Activated T-cell treated with anti-CD3 and anti-CD28 coated beads, Interleukin-2, amount 50 U/mL, for 24 hours (primary cell): Measurements from ENCODE around the gene NANOG.
"Not testable (repeated sequence)": the region's sequence is repeated elsewhere in the genome, so short reads cannot be mapped to it uniquely, and the experiment has no call there.

Experiments used
- DNase-seq: peaks from one replicate; pipeline ENCODE4 v3.0.0-alpha.2; 2020
- H3K27ac Mint-ChIP-seq: 2 replicates; pipeline ENCODE4 v1.8.0; 2020; ENCODE audit warnings: mild to moderate bottlenecking, mixed read lengths
- H3K27me3 Mint-ChIP-seq: 2 replicates; pipeline ENCODE4 v1.8.0; 2020; ENCODE audit warnings: mixed read lengths
- H3K36me3 Mint-ChIP-seq: 2 replicates; pipeline ENCODE4 v1.8.0; 2020; ENCODE audit warnings: low read depth, mixed read lengths
- H3K4me1 Mint-ChIP-seq: 2 replicates; pipeline ENCODE4 v1.8.0; 2020; ENCODE audit warnings: low read depth, mixed read lengths
- H3K4me3 Mint-ChIP-seq: 2 replicates; pipeline ENCODE4 v1.8.0; 2020; ENCODE audit warnings: mild to moderate bottlenecking, moderate library complexity, mixed read lengths
- H3K9me3 Mint-ChIP-seq: 2 replicates; pipeline ENCODE4 v1.8.0; 2020; ENCODE audit warnings: mixed read lengths

The NANOG gene

GRCh38 chr12:7788884-7789528, at the start of gene NANOG:
NANOG (plus strand) TSS chr12:7789402; CDS start chr12:7789615, 213 bp downstream.
- DNase-seq, H3K4me1 Mint-ChIP-seq, H3K9me3 Mint-ChIP-seq, H3K36me3 Mint-ChIP-seq, H3K4me3 Mint-ChIP-seq, H3K27ac Mint-ChIP-seq: not testable (repeated sequence)
- peaks cover 21% of the 10 kb centered on the region for H3K27me3 Mint-ChIP-seq

- Mint-ChIP-seq H3K9me3 (no peaks in the 10 kb centered on the region), H3K27ac (no peak within 1 kb of the TSS), H3K4me1 (no peaks in the 10 kb centered on the region), H3K4me3 (no peak within 1 kb of the TSS), H3K27me3 (no peaks in the 10 kb centered on the region), H3K36me3 (no peaks in the 10 kb centered on the region)
- DNase-seq, result no peak
Observed at GRCh38 chr12:7747246-7747645, 42.0 kb upstream of the NANOG start, which contains the start of gene CLEC4C. CLEC4C (minus strand) TSS chr12:7747375; CDS start chr12:7747348, 27 bp downstream.

GRCh38 chr12:7748852-7749251, 40.4 kb upstream of the NANOG start:
- Mint-ChIP-seq H3K4me1 (peaks cover 2% of the 10 kb centered on the region), H3K4me3 (no peak overlapping the region), H3K27ac (no peak overlapping the region), H3K27me3 (no peaks in the 10 kb centered on the region), H3K9me3 (no peaks in the 10 kb centered on the region), H3K36me3 (no peaks in the 10 kb centered on the region)
- no peak for DNase-seq

- Mint-ChIP-seq H3K36me3 (no peaks in the 10 kb centered on the region), H3K4me1 (peaks cover 2% of the 10 kb centered on the region), H3K9me3 (no peaks in the 10 kb centered on the region), H3K27me3 (no peaks in the 10 kb centered on the region), H3K27ac (no peak overlapping the region), H3K4me3 (no peak overlapping the region)
- DNase-seq, result no peak
Observed at GRCh38 chr12:7749442-7749841, 39.8 kb upstream of the NANOG start.

GRCh38 chr12:7750350-7750749, 38.9 kb upstream of the NANOG start:
- Mint-ChIP-seq H3K36me3 (no peaks in the 10 kb centered on the region), H3K27ac (no peak overlapping the region), H3K4me1 (peaks cover 2% of the 10 kb centered on the region), H3K9me3 (no peaks in the 10 kb centered on the region), H3K4me3 (no peak overlapping the region), H3K27me3 (no peaks in the 10 kb centered on the region)
- DNase-seq, result no peak

- H3K27me3 Mint-ChIP-seq, result no peaks in the 10 kb centered on the region
- H3K36me3 Mint-ChIP-seq, result no peaks in the 10 kb centered on the region
- peaks cover 5% of the 10 kb centered on the region for H3K4me1 Mint-ChIP-seq
- no peak for DNase-seq
- H3K4me3 Mint-ChIP-seq, result no peak overlapping the region
- no peak overlapping the region for H3K27ac Mint-ChIP-seq
- H3K9me3 Mint-ChIP-seq, result no peaks in the 10 kb centered on the region
Observed at GRCh38 chr12:7751394-7751793, 37.8 kb upstream of the NANOG start.

- H3K9me3 Mint-ChIP-seq, H3K4me3 Mint-ChIP-seq, H3K27ac Mint-ChIP-seq, H3K4me1 Mint-ChIP-seq, DNase-seq, H3K36me3 Mint-ChIP-seq, H3K27me3 Mint-ChIP-seq: not testable (repeated sequence)
Observed at GRCh38 chr12:7751941-7752922, 37.0 kb upstream of the NANOG start.

GRCh38 chr12:7755668-7756067, 33.5 kb upstream of the NANOG start:
- not testable (repeated sequence) for H3K36me3 Mint-ChIP-seq, H3K27ac Mint-ChIP-seq, H3K27me3 Mint-ChIP-seq, DNase-seq, H3K9me3 Mint-ChIP-seq, H3K4me3 Mint-ChIP-seq, H3K4me1 Mint-ChIP-seq

- no peaks in the 10 kb centered on the region for H3K36me3 Mint-ChIP-seq
- H3K27ac Mint-ChIP-seq, result no peak overlapping the region
- no peak for DNase-seq
Observed at GRCh38 chr12:7756993-7757392, 32.2 kb upstream of the NANOG start.

GRCh38 chr12:7758766-7759140, 30.4 kb upstream of the NANOG start:
- H3K27me3 Mint-ChIP-seq, result peaks cover 2% of the 10 kb centered on the region
- no peaks in the 10 kb centered on the region for H3K36me3 Mint-ChIP-seq
- no peak overlapping the region for H3K27ac Mint-ChIP-seq
- no peak overlapping the region for H3K4me3 Mint-ChIP-seq
- no peak for DNase-seq
- H3K9me3 Mint-ChIP-seq, result no peaks in the 10 kb centered on the region
- peaks cover 3% of the 10 kb centered on the region for H3K4me1 Mint-ChIP-seq

More at GRCh38 chr12:7756993-7757392, 32.2 kb upstream of the NANOG start:
- Mint-ChIP-seq H3K4me3 (no peak overlapping the region), H3K27me3 (no peaks in the 10 kb centered on the region), H3K9me3 (no peaks in the 10 kb centered on the region), H3K4me1 (peaks cover 5% of the 10 kb centered on the region)

GRCh38 chr12:7769999-7770398, 19.2 kb upstream of the NANOG start:
- no peaks in the 10 kb centered on the region for H3K36me3 Mint-ChIP-seq
- H3K4me1 Mint-ChIP-seq, result no peaks in the 10 kb centered on the region
- H3K27me3 Mint-ChIP-seq, result no peaks in the 10 kb centered on the region
- no peak overlapping the region for H3K4me3 Mint-ChIP-seq
- H3K27ac Mint-ChIP-seq, result no peak overlapping the region
- no peak for DNase-seq
- H3K9me3 Mint-ChIP-seq, result no peaks in the 10 kb centered on the region

GRCh38 chr12:7781274-7781673, 7.9 kb upstream of the NANOG start:
- no peaks in the 10 kb centered on the region for H3K9me3 Mint-ChIP-seq
- H3K4me3 Mint-ChIP-seq, result no peak overlapping the region
- H3K36me3 Mint-ChIP-seq, result no peaks in the 10 kb centered on the region
- H3K27ac Mint-ChIP-seq, result no peak overlapping the region
- no peak for DNase-seq
- no peaks in the 10 kb centered on the region for H3K4me1 Mint-ChIP-seq
- H3K27me3 Mint-ChIP-seq, result peaks cover 2% of the 10 kb centered on the region

GRCh38 chr12:7782055-7782454, 7.1 kb upstream of the NANOG start:
- no peaks in the 10 kb centered on the region for H3K4me1 Mint-ChIP-seq
- no peaks in the 10 kb centered on the region for H3K9me3 Mint-ChIP-seq
- H3K4me3 Mint-ChIP-seq, result no peak overlapping the region
- no peaks in the 10 kb centered on the region for H3K36me3 Mint-ChIP-seq
- no peak overlapping the region for H3K27ac Mint-ChIP-seq
- no peak for DNase-seq
- peaks cover 6% of the 10 kb centered on the region for H3K27me3 Mint-ChIP-seq

- not testable (repeated sequence) for H3K27ac Mint-ChIP-seq, H3K27me3 Mint-ChIP-seq, H3K36me3 Mint-ChIP-seq, H3K9me3 Mint-ChIP-seq, H3K4me1 Mint-ChIP-seq, H3K4me3 Mint-ChIP-seq, DNase-seq
Observed at GRCh38 chr12:7783433-7783832, 5.8 kb upstream of the NANOG start.

- Mint-ChIP-seq H3K4me3 (no peak overlapping the region), H3K9me3 (no peaks in the 10 kb centered on the region), H3K27ac (no peak overlapping the region), H3K36me3 (no peaks in the 10 kb centered on the region), H3K27me3 (peaks cover 12% of the 10 kb centered on the region), H3K4me1 (no peaks in the 10 kb centered on the region)
- DNase-seq, result no peak
Observed at GRCh38 chr12:7784701-7785100, 4.5 kb upstream of the NANOG start.
